Fibroblast of skin of scalp (primary cell): ENCODE results near the gene ANKS3.

Source experiments
- DNase-seq: peaks from one replicate; pipeline ENCODE4 v3.0.0-alpha.2; 2013

The ANKS3 gene

GRCh38 chr16:4694642-4695451, 39.2 kb downstream of the ANKS3 start:
- DNase-seq: no peak

GRCh38 chr16:4693956-4694641, 40.0 kb downstream of the ANKS3 start:
- DNase-seq: peak; percentile 36

GRCh38 chr16:4693296-4693955, 40.6 kb downstream of the ANKS3 start, which contains the start of gene NUDT16L1:
Gene NUDT16L1 (plus strand): TSS chr16:4693562. CDS start chr16:4693727, 165 bp downstream.
- DNase-seq: peak; percentile 96

- no peak for DNase-seq
Measured at GRCh38 chr16:4692460-4693295, 41.4 kb downstream of the ANKS3 start.

GRCh38 chr16:4691666-4692412, 42.2 kb downstream of the ANKS3 start:
- DNase-seq: no peak

GRCh38 chr16:4690946-4691665, 43.0 kb downstream of the ANKS3 start:
- no peak for DNase-seq

- DNase-seq: no peak
Measured at GRCh38 chr16:4689864-4690704, 44.0 kb downstream of the ANKS3 start.

- no peak for DNase-seq
Measured at GRCh38 chr16:4689091-4689671, 44.9 kb downstream of the ANKS3 start.

GRCh38 chr16:4688674-4689045, 45.4 kb downstream of the ANKS3 start:
- no peak for DNase-seq

GRCh38 chr16:4687946-4688673, 46.0 kb downstream of the ANKS3 start:
- DNase-seq: no peak

- no peak for DNase-seq
Measured at GRCh38 chr16:4687416-4687815, 46.7 kb downstream of the ANKS3 start.

GRCh38 chr16:4686497-4687210, 47.4 kb downstream of the ANKS3 start:
- DNase-seq: no peak

GRCh38 chr16:4685776-4686496, 48.1 kb downstream of the ANKS3 start:
- no peak for DNase-seq

- DNase-seq: no peak
Measured at GRCh38 chr16:4685292-4685691, 48.8 kb downstream of the ANKS3 start.

- no peak for DNase-seq
Measured at GRCh38 chr16:4684763-4685162, 49.3 kb downstream of the ANKS3 start.

GRCh38 chr16:4684058-4684715, 49.9 kb downstream of the ANKS3 start:
- no peak for DNase-seq
